Subcutaneous abdominal adipose tissue (tissue), 5 donors: Measurements from ENCODE around the gene PSTPIP1.

ENCODE experiments used
- H3K27ac ChIP-seq: one replicate; pipeline ENCODE4 v1.7.0; 2013; ENCODE audit warnings: low read depth, mild to moderate bottlenecking, inconsistent platforms, low read length, moderate library complexity
- H3K27me3 ChIP-seq, 5 donors: one replicate each; pipeline ENCODE4 v1.7.0; 2013; ENCODE audit warnings: low read length in 5 of 5, inconsistent platforms in 1 of 5; ENCODE audit not compliant: control insufficient read depth in 5 of 5, insufficient read depth in 4 of 5
- H3K36me3 ChIP-seq, 5 donors: one replicate each; pipeline ENCODE4 v1.7.0; 2013; ENCODE audit warnings: low read length in 5 of 5; ENCODE audit not compliant: control insufficient read depth in 5 of 5, insufficient read depth in 5 of 5
- H3K4me1 ChIP-seq, 5 donors: one replicate each; pipeline ENCODE4 v1.7.0; 2013; ENCODE audit warnings: low read length in 5 of 5, mild to moderate bottlenecking in 3 of 5, moderate library complexity in 1 of 5; ENCODE audit not compliant: control insufficient read depth in 5 of 5, insufficient read depth in 5 of 5
- H3K4me3 ChIP-seq, 5 donors: one replicate each; pipeline ENCODE4 v1.7.0; 2013; ENCODE audit warnings: low read length in 5 of 5, low read depth in 1 of 5
- H3K9ac ChIP-seq, 5 donors: one replicate each; pipeline ENCODE4 v1.7.0; 2013; ENCODE audit warnings: low read length in 5 of 5, mild to moderate bottlenecking in 4 of 5, moderate library complexity in 3 of 5
- H3K9me3 ChIP-seq, 5 donors: one replicate each; pipeline ENCODE4 v1.7.0; 2013; ENCODE audit warnings: low read length in 5 of 5; ENCODE audit not compliant: control insufficient read depth in 5 of 5
- donor health status: healthy.
- donor health status: healthy.
- donor health status: healthy.
- donor health status: healthy.
- donor health status: healthy.

The PSTPIP1 gene

GRCh38 chr15:77017091-77017660, 22.2 kb downstream of the PSTPIP1 start:
- Histone ChIP-seq H3K4me3 (no peak overlapping the region), H3K9me3 (no peaks in the 10 kb centered on the region), H3K9ac (no peak overlapping the region), H3K27ac (no peak overlapping the region), H3K4me1 (peaks cover 0 to 55% (median 26%) of the 10 kb centered on the region in 5 donors), H3K36me3 (no peaks in the 10 kb centered on the region), H3K27me3 (peaks cover 0 to 15% (median 2%) of the 10 kb centered on the region in 5 donors)

GRCh38 chr15:77017761-77018720, 23.1 kb downstream of the PSTPIP1 start:
- peaks cover 0 to 60% (median 26%) of the 10 kb centered on the region in 5 donors for H3K4me1 ChIP-seq
- H3K27ac ChIP-seq, result no peak overlapping the region
- H3K27me3 ChIP-seq, result peaks cover 0 to 15% (median 2%) of the 10 kb centered on the region in 5 donors
- H3K4me3 ChIP-seq, result no peak overlapping the region
- no peak overlapping the region for H3K9ac ChIP-seq
- H3K9me3 ChIP-seq, result no peaks in the 10 kb centered on the region
- H3K36me3 ChIP-seq, result no peaks in the 10 kb centered on the region

GRCh38 chr15:77018796-77019505, 24.0 kb downstream of the PSTPIP1 start:
- peaks cover 0 to 15% (median 2%) of the 10 kb centered on the region in 5 donors for H3K27me3 ChIP-seq

GRCh38 chr15:77019521-77020331, 24.8 kb downstream of the PSTPIP1 start:
- Histone ChIP-seq H3K4me1 (peaks cover 0 to 44% (median 16%) of the 10 kb centered on the region in 5 donors), H3K27ac (no peak overlapping the region)

More at GRCh38 chr15:77018796-77019505, 24.0 kb downstream of the PSTPIP1 start:
- Histone ChIP-seq H3K9ac (no peak overlapping the region), H3K36me3 (no peaks in the 10 kb centered on the region), H3K4me3 (no peak overlapping the region), H3K27ac (no peak overlapping the region), H3K4me1 (peaks cover 0 to 51% (median 19%) of the 10 kb centered on the region in 5 donors), H3K9me3 (no peaks in the 10 kb centered on the region)

GRCh38 chr15:77020348-77021087, 25.6 kb downstream of the PSTPIP1 start:
- no peaks in the 10 kb centered on the region for H3K36me3 ChIP-seq
- peaks cover 0 to 36% (median 12%) of the 10 kb centered on the region in 5 donors for H3K4me1 ChIP-seq
- no peak overlapping the region for H3K4me3 ChIP-seq
- no peak overlapping the region for H3K27ac ChIP-seq
- H3K9me3 ChIP-seq, result no peaks in the 10 kb centered on the region
- peaks cover 0 to 15% (median 2%) of the 10 kb centered on the region in 5 donors for H3K27me3 ChIP-seq
- H3K9ac ChIP-seq, result no peak overlapping the region

More at GRCh38 chr15:77019521-77020331, 24.8 kb downstream of the PSTPIP1 start:
- no peaks in the 10 kb centered on the region for H3K36me3 ChIP-seq
- H3K4me3 ChIP-seq, result no peak overlapping the region
- H3K9ac ChIP-seq, result no peak overlapping the region
- H3K9me3 ChIP-seq, result no peaks in the 10 kb centered on the region
- H3K27me3 ChIP-seq, result peaks cover 0 to 15% (median 2%) of the 10 kb centered on the region in 5 donors

DNA sequence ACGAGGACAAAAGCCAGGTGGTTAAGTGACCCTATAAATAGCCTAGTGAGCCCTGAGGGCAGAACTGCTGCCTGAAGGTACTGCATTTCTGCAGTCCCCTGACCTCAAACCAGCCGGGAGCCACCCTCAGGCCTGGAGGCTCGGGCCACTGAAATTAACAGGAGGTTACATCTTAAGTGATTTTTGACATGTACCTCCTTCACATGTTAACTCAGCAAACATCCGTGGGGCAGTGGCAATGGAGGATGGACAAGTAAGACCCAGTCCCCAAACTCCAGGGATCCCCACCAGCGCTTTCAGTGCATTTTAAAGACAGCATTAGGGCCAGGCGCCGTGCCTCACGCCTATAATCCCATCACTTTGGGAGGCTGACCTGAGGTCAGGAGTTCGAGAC, 26.2 kb downstream of the PSTPIP1 start:
- Histone ChIP-seq H3K9ac (no peak overlapping the region), H3K27ac (no peak overlapping the region), H3K4me3 (no peak overlapping the region), H3K27me3 (peaks cover 0 to 11% (median 2%) of the 10 kb centered on the region in 5 donors), H3K9me3 (no peaks in the 10 kb centered on the region), H3K36me3 (peaks cover 0 to 5% (median 0%) of the 10 kb centered on the region in 5 donors), H3K4me1 (peaks cover 0 to 30% (median 8%) of the 10 kb centered on the region in 5 donors)

- Histone ChIP-seq H3K9ac (no peak overlapping the region), H3K27me3 (peaks cover 0 to 5% (median under 1%) of the 10 kb centered on the region in 5 donors), H3K4me3 (no peak overlapping the region), H3K36me3 (peaks cover 0 to 5% (median 0%) of the 10 kb centered on the region in 5 donors), H3K27ac (no peak overlapping the region), H3K9me3 (no peaks in the 10 kb centered on the region), H3K4me1 (peaks cover 0 to 27% (median 7%) of the 10 kb centered on the region in 5 donors)
Measured at GRCh38 chr15:77021803-77022381, 27.0 kb downstream of the PSTPIP1 start.

DNA sequence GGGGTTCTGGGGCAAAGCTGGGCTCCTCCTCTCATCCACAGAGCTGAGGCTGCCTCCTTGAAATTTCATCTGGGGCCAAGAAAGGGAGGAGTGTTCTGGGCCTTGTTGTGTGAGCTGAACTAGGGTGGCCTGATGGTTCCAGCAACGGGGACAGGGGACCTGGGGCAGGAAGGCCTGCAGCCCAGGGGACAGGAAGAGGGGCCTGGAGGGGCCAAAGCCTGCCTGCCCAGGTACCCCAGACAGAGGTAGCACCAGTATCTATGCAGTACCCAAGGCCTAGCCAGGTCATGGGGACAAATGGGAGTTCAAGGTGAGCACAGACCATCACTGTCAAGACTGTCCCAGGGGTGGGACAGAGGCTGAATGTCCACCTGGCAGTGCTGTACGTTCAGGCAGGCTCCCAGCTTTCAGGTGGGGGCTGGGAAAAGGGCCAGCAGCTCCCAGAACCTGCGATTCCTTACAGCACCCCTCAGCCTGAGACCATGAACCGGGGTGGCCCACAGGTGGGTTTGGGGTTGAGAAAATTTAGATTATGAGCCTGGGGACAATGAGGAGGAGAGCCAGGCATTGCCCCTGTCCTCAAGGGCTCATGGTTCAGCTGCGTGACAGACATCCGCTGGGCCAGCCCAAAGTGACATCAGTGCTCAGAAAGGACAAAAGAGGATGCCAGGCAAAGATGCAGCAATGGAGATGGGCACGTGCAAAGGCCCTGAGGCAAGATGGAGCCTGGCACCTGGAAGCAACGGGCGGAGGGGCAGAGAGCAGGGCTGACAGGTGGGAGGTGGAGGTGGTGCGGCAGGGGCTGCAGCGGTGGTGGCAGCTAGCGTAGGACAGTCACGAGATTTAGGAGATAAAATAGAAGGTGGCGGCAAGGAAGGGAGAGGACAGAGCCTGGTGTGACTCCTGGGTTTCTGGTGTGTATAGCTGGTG, 28.0 kb downstream of the PSTPIP1 start:
- H3K9me3 ChIP-seq, result no peaks in the 10 kb centered on the region
- H3K27ac ChIP-seq, result no peak overlapping the region
- peaks cover 0 to 6% (median 0%) of the 10 kb centered on the region in 5 donors for H3K36me3 ChIP-seq
- no peak overlapping the region for H3K4me3 ChIP-seq
- peaks cover 0 to 2% (median 0%) of the 10 kb centered on the region in 5 donors for H3K27me3 ChIP-seq
- peaks cover 0 to 29% (median 9%) of the 10 kb centered on the region in 5 donors for H3K4me1 ChIP-seq
- H3K9ac ChIP-seq, result no peak overlapping the region
